ENCODE measurements around the gene FAAP20.

GRCh38 chr1:2177541-2177940 is 17.0 kb downstream of the FAAP20 start:
- TF ChIP-seq RFX5 (IDR thresholded peaks at IDR 0.05): no peak
- no peak for TF ChIP-seq CTCF (IDR thresholded peaks at IDR 0.05)
- TF ChIP-seq MAFK (IDR thresholded peaks at IDR 0.05; ENCODE audit: partially characterized antibody): no peak
- no peak for TF ChIP-seq JUN (IDR thresholded peaks at IDR 0.05)
- TF ChIP-seq KDM1A (IDR thresholded peaks at IDR 0.05; ENCODE audit: low read depth): no peak
- TF ChIP-seq POLR2A (IDR thresholded peaks at IDR 0.05; ENCODE audit: low read length): no peak
- TF ChIP-seq MAX (IDR thresholded peaks at IDR 0.05): no peak
- no peak for TF ChIP-seq RCOR1 (IDR thresholded peaks at IDR 0.05; ENCODE audit: low read depth, low read length)
- no peak for TF ChIP-seq SMC3 (IDR thresholded peaks at IDR 0.05)
- no peak for TF ChIP-seq EP300 (IDR thresholded peaks at IDR 0.05)
- TF ChIP-seq CHD4 (IDR thresholded peaks at IDR 0.05; ENCODE audit: borderline replicate concordance): no peak
- no peak for TF ChIP-seq REST (IDR thresholded peaks at IDR 0.05)
- no peak for TF ChIP-seq RAD21 (conservative IDR thresholded peaks at IDR 0.05 in 1 of 2, IDR thresholded peaks at IDR 0.05 in 1 of 2)
